B cell (primary cell): ENCODE results near the gene WNT16. TPM values are rescaled to one million over a fixed set of nuclear protein-coding genes. Genes with fewer than 3 reads are reported as not detected.

ENCODE experiments used
- ATAC-seq: fragments of 200-7000 bp; cut with Tn5 transposase; one replicate; pipeline ENCODE4 v1.10.0; 2021; ENCODE audit warnings: low read depth, mild to moderate bottlenecking, moderate number of reproducible peaks, moderate library complexity
- CTCF ChIA-PET: fragments of 350-600 bp; sonication (Branson Sonifier 250); formaldehyde crosslinking; loops from one replicate; lab custom pipeline; 2021; ENCODE audit warnings: antibody characterized with exemption, inconsistent platforms; lab: Charles Lee
- POLR2A ChIA-PET: fragments of 350-600 bp; sonication (Branson Sonifier 250); formaldehyde crosslinking; loops from one replicate; lab custom pipeline; 2021; ENCODE audit warnings: antibody characterized with exemption; lab: Charles Lee
- DNase-seq: peaks from one replicate; pipeline ENCODE4 v3.0.0; 2013
- H2AFZ ChIP-seq: 2 replicates; pipeline ENCODE4 v1.6.1; 2012; ENCODE audit warnings: mild to moderate bottlenecking, low read depth, low read length; ENCODE audit not compliant: insufficient read depth, poor library complexity, severe bottlenecking
- H3K27ac ChIP-seq, 2 donors: 1 replicate in 1 of 2; 2 replicates in 1 of 2; pipeline ENCODE4 v1.5.1; 2012 to 2013; ENCODE audit warnings: low read length in 2 of 2, mild to moderate bottlenecking in 2 of 2, moderate library complexity in 1 of 2
- H3K27me3 ChIP-seq, 4 experiments: fragments of 200-600 bp in 1 of 4; sonication (generic) in 1 of 4; replicated peaks in 1 of 4; 1 replicate in 2 of 4; 2 replicates in 2 of 4; pipeline versions ENCODE4 v1.6.1 to v1.7.0; 2013 to 2016; ENCODE audit warnings: low read length in 3 of 4, mild to moderate bottlenecking in 2 of 4, mixed read lengths in 1 of 4, moderate library complexity in 1 of 4; ENCODE audit not compliant: insufficient read depth in 4 of 4, control insufficient read depth in 3 of 4; ENCODE audit errors: control extremely low read depth in 1 of 4
- H3K36me3 ChIP-seq, 2 experiments: replicated peaks in 1 of 2; 1 replicate in 1 of 2; 2 replicates in 1 of 2; pipeline versions ENCODE4 v1.6.1 to v1.7.1; 2013; ENCODE audit warnings: low read length in 1 of 2; ENCODE audit not compliant: insufficient read depth in 2 of 2, control insufficient read depth in 1 of 2; ENCODE audit errors: control extremely low read depth in 1 of 2, extremely low read depth in 1 of 2
- H3K4me1 ChIP-seq, 2 donors: fragments of 200-600 bp in 1 of 2; sonication (generic) in 1 of 2; 1 replicate in 1 of 2; 2 replicates in 1 of 2; pipeline versions ENCODE4 v1.5.1 to v1.6.1; 2013 to 2017; ENCODE audit warnings: low read length in 2 of 2; ENCODE audit not compliant: control insufficient read depth in 2 of 2, insufficient read depth in 2 of 2
- H3K4me2 ChIP-seq: replicated peaks from 2 replicates; pipeline ENCODE3; 2012; ENCODE audit warnings: mild to moderate bottlenecking, low read depth, low read length; ENCODE audit not compliant: poor library complexity, severe bottlenecking
- H3K4me3 ChIP-seq, 5 experiments: fragments of 200-600 bp in 1 of 5; sonication (generic) in 1 of 5; 1 replicate in 3 of 5; 2 replicates in 2 of 5; pipeline versions ENCODE4 v1.5.1 to v1.7.0; 2011 to 2016; ENCODE audit warnings: low read length in 4 of 5, mild to moderate bottlenecking in 4 of 5, low read depth in 2 of 5, control low read depth in 1 of 5, moderate library complexity in 1 of 5; ENCODE audit not compliant: insufficient read depth in 1 of 5; ENCODE audit errors: control extremely low read depth in 1 of 5, extremely low read depth in 1 of 5
- H3K79me2 ChIP-seq: fragments of 200-600 bp; sonication (generic); one replicate; pipeline ENCODE4 v1.6.0; 2016; ENCODE audit warnings: low read length; ENCODE audit not compliant: control insufficient read depth, insufficient read depth
- H3K9ac ChIP-seq: fragments of 200-600 bp; sonication (generic); 2 replicates; pipeline ENCODE4 v1.6.1; 2017; ENCODE audit warnings: mild to moderate bottlenecking, low read length, moderate library complexity
- H3K9me3 ChIP-seq, 3 donors: one replicate each; pipeline versions ENCODE4 v1.6.1 to v1.7.1; 2013; ENCODE audit warnings: low read length in 2 of 3; ENCODE audit not compliant: control insufficient read depth in 2 of 3, insufficient read depth in 1 of 3; ENCODE audit errors: control extremely low read depth in 1 of 3
- H4K20me1 ChIP-seq: 2 replicates; pipeline ENCODE4 v1.6.0; 2012; ENCODE audit warnings: mild to moderate bottlenecking, low read length; ENCODE audit not compliant: insufficient read depth, control insufficient read depth, poor library complexity, severe bottlenecking
- H3K27ac Mint-ChIP-seq: one replicate; pipeline ENCODE4 v1.8.0; 2021; ENCODE audit warnings: mixed read lengths
- H3K27me3 Mint-ChIP-seq: one replicate; pipeline ENCODE4 v1.8.0; 2021; ENCODE audit warnings: mixed read lengths
- H3K4me1 Mint-ChIP-seq: one replicate; pipeline ENCODE4 v1.8.0; 2021; ENCODE audit warnings: mixed read lengths
- H3K4me3 Mint-ChIP-seq: one replicate; pipeline ENCODE4 v1.8.0; 2021; ENCODE audit warnings: mixed read lengths
- H3K9me3 Mint-ChIP-seq: one replicate; pipeline ENCODE4 v1.8.0; 2022; ENCODE audit warnings: mixed read lengths; ENCODE audit not compliant: insufficient read depth
- CTCF ChIP-seq: fragments of 200-600 bp; IDR thresholded peaks from one replicate; pipeline ENCODE4 v1.8.0; 2022; ENCODE audit warnings: antibody characterized with exemption, mild to moderate bottlenecking
- EZH2 ChIP-seq: IDR thresholded peaks from 2 replicates; pipeline ENCODE4 v1.6.1; 2012; ENCODE audit warnings: borderline replicate concordance, low read depth, mild to moderate bottlenecking, moderate library complexity, low read length; ENCODE audit not compliant: insufficient read depth, poor library complexity, severe bottlenecking
- WGBS: methylation state at CpG from one replicate; pipeline ENCODE4 v1.1.5; 2013; ENCODE audit warnings: missing lambda C conversion rate; ENCODE audit not compliant: insufficient coverage; 5-methylcytosine and 5-hydroxymethylcytosine counted together
- intact Hi-C: fragments of 100-400 bp; cut with micrococcal nuclease; formaldehyde crosslinking; loops from one replicate; pipeline ENCODE4 v1.10.0; 2022
- polyA plus RNA-seq: library from polyadenylated mRNA; depleted of rRNA; stranded (reverse); fragments of >200 nt; gene quantifications from 2 replicates; pipeline ENCODE4 v1.2.3, GENCODE V29; 2012
- total RNA-seq, 2 donors: library from RNA; stranded (reverse); fragments of 120-200 nt in 1 of 2; gene quantifications; 1 replicate in 1 of 2; 2 replicates in 1 of 2; pipeline versions ENCODE4 v1.2.3 to v1.2.4, GENCODE V29; 2013 to 2022

The WNT16 gene
- total and polyA plus RNA-seq, 2 donors (not counting 1 experiment from before 2014, with no cell fraction given) = 4.2 to 6.9 TPM

- TF ChIP-seq EZH2 (no peak), CTCF (no peak)
Observed at GRCh38 chr7:121305109-121305508, 23.7 kb upstream of the WNT16 start.

GRCh38 chr7:121306565-121306964 is 22.2 kb upstream of the WNT16 start:
- TF ChIP-seq EZH2 = no peak
- Histone ChIP-seq H3K79me2 (peaks cover 5% of the 10 kb centered on the region), H3K36me3 (no peaks in the 10 kb centered on the region), H2AFZ (no peak overlapping the region), H3K27me3 (no peaks in the 10 kb centered on the region), H3K4me2 (no peak overlapping the region), H3K4me3 (no peak overlapping the region), H3K27ac (no peak overlapping the region), H4K20me1 (no peaks in the 10 kb centered on the region), H3K9ac (no peak overlapping the region), H3K9me3 (peaks cover 0 to 4% (median 3%) of the 10 kb centered on the region in 3 donors), H3K4me1 (peaks cover 15% of the 10 kb centered on the region in 2 donors)
- Mint-ChIP-seq H3K27ac (peak overlapping the region; percentile 57), H3K27me3 (no peaks in the 10 kb centered on the region), H3K9me3 (peaks cover 2% of the 10 kb centered on the region), H3K4me1 (peaks cover 44% of the 10 kb centered on the region), H3K4me3 (no peak overlapping the region)
- ATAC-seq = no peak
- ChIA-PET POLR2A (no interaction called here), CTCF (interaction anchor here (1.2 kb wide), 1 partner anchor 126 kb away, joined by 3 read pairs; no protein-coding TSS in a partner anchor)
- no CpG with 5 or more reads among the region's 3 CpGs for WGBS
- intact Hi-C loops = no loop called here
- DNase-seq = no peak

More at GRCh38 chr7:121305109-121305508, 23.7 kb upstream of the WNT16 start:
- Histone ChIP-seq H3K4me3 (no peak overlapping the region), H3K4me1 (peaks cover 24 to 26% of the 10 kb centered on the region in 2 donors), H3K27ac (no peak overlapping the region), H3K79me2 (peaks cover 5% of the 10 kb centered on the region), H3K4me2 (no peak overlapping the region), H4K20me1 (no peaks in the 10 kb centered on the region), H3K36me3 (no peaks in the 10 kb centered on the region), H3K9me3 (peaks cover 0 to 4% (median 1%) of the 10 kb centered on the region in 3 donors), H2AFZ (no peak overlapping the region), H3K27me3 (no peaks in the 10 kb centered on the region), H3K9ac (no peak overlapping the region)
- intact Hi-C loops = no loop called here
- WGBS = no CpG with 5 or more reads among the region's 3 CpGs
- Mint-ChIP-seq H3K27ac (no peak overlapping the region), H3K4me3 (no peak overlapping the region), H3K9me3 (no peaks in the 10 kb centered on the region), H3K4me1 (peaks cover 50% of the 10 kb centered on the region), H3K27me3 (no peaks in the 10 kb centered on the region)
- ATAC-seq (no peak), DNase-seq (no peak)
- ChIA-PET POLR2A (interaction anchor here (1.1 kb wide), 1 partner anchor 9 kb away, joined by 3 read pairs; no protein-coding TSS in a partner anchor), CTCF (interaction anchor here (0.7 to 1.0 kb wide), 2 partner anchors 11 to 24 kb away, joined by 3 read pairs; no protein-coding TSS in a partner anchor)
